Activated B cell treated with CpG ODN at 0.5 μM for 24 hours (primary cell): Measurements from ENCODE around the gene FBXW2. TPM values are rescaled to one million over a fixed set of nuclear protein-coding genes. Genes with fewer than 3 reads are reported as not detected.

Experiments used
- ATAC-seq: fragments of 200-7000 bp; cut with Tn5 transposase; one replicate; pipeline ENCODE4 v1.10.0; 2021; ENCODE audit warnings: low read depth, mild to moderate bottlenecking, moderate library complexity
- CTCF ChIA-PET: fragments of 350-600 bp; sonication (Branson Sonifier 250); formaldehyde crosslinking; loops from one replicate; lab custom pipeline; 2021; ENCODE audit warnings: antibody characterized with exemption; lab: Charles Lee
- POLR2A ChIA-PET: fragments of 350-600 bp; sonication (Branson Sonifier 250); formaldehyde crosslinking; loops from one replicate; lab custom pipeline; 2021; ENCODE audit warnings: antibody characterized with exemption; lab: Charles Lee
- DNase-seq: peaks from one replicate; pipeline ENCODE4 v3.0.0; 2022
- H3K27ac Mint-ChIP-seq: one replicate; pipeline ENCODE4 v1.8.0; 2020; ENCODE audit warnings: mixed read lengths
- H3K27me3 Mint-ChIP-seq: one replicate; pipeline ENCODE4 v1.8.0; 2021; ENCODE audit warnings: mixed read lengths
- H3K36me3 Mint-ChIP-seq: one replicate; pipeline ENCODE4 v1.8.0; 2021; ENCODE audit warnings: low read depth, mixed read lengths
- H3K4me1 Mint-ChIP-seq: one replicate; pipeline ENCODE4 v1.8.0; 2021; ENCODE audit warnings: mixed read lengths
- H3K4me3 Mint-ChIP-seq: one replicate; pipeline ENCODE4 v1.8.0; 2020; ENCODE audit warnings: mild to moderate bottlenecking, mixed read lengths
- H3K9me3 Mint-ChIP-seq: one replicate; pipeline ENCODE4 v1.8.0; 2020; ENCODE audit warnings: mixed read lengths
- intact Hi-C: fragments of 100-400 bp; cut with micrococcal nuclease; formaldehyde crosslinking; loops from one replicate; pipeline ENCODE4 v1.15.1; 2024
- total RNA-seq: library from RNA; stranded (reverse); gene quantifications from 2 replicates; pipeline ENCODE4 v1.2.3, GENCODE V29; 2022
- TF ChIP-seq, protein P1 (sequence below): fragments of 200-600 bp; IDR thresholded peaks from one replicate; pipeline ENCODE4 v1.8.0; 2022; ENCODE audit warnings: antibody characterized with exemption, mild to moderate bottlenecking

The FBXW2 gene
- total RNA-seq, 1 donor from 2014 or later, result 77.9 TPM

DNA sequence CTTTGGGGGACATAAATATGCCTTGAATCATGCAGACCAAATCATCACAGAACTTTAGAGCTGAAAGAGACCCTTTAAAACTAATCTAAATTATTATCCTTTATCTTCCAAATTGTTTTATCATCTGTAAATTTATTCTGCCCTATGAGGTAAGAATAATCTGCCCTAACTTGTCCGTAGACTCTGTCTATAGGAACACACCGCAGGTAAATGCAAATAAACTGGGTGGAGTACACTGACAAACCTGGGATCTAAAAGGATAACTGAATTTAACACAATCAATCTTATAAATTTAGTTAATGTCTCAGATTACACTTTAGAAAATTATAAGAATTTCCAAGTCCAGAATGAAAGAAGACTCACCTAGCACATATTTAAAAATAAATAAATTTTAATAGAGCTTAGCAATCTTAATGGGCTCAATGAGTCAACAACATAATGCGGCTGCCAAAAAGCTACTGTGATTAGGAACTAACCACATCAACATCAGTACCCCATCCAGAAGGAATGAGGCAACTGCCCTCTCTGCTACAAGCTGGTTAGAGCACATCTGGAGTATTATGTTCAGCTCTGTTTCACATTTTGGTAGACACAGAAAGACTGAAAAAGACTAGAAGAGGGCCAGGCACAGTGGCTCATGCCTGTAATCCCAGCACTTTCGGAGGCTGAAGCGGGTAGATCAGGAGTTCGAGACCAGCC, 84.5 kb downstream of the FBXW2 start:
- peaks cover 38% of the 10 kb centered on the region for H3K4me1 Mint-ChIP-seq
- ChIA-PET POLR2A (interaction anchor here (0.6 to 0.7 kb wide), 2 partner anchors 32 to 79 kb away, joined by 3 read pairs; no protein-coding TSS in a partner anchor), CTCF (interaction anchor here (1.3 kb wide), 1 partner anchor 89 kb away, joined by 3 read pairs; no protein-coding TSS in a partner anchor)
- H3K4me3 Mint-ChIP-seq, result no peak overlapping the region
- ATAC-seq, result no peak
- H3K27me3 Mint-ChIP-seq, result no peaks in the 10 kb centered on the region
- no peaks in the 10 kb centered on the region for H3K9me3 Mint-ChIP-seq
- H3K36me3 Mint-ChIP-seq, result peaks cover 7% of the 10 kb centered on the region
- intact Hi-C loops, result no loop called here
- DNase-seq, result no peak
- H3K27ac Mint-ChIP-seq, result no peak overlapping the region
- TF ChIP-seq, protein P1, sequence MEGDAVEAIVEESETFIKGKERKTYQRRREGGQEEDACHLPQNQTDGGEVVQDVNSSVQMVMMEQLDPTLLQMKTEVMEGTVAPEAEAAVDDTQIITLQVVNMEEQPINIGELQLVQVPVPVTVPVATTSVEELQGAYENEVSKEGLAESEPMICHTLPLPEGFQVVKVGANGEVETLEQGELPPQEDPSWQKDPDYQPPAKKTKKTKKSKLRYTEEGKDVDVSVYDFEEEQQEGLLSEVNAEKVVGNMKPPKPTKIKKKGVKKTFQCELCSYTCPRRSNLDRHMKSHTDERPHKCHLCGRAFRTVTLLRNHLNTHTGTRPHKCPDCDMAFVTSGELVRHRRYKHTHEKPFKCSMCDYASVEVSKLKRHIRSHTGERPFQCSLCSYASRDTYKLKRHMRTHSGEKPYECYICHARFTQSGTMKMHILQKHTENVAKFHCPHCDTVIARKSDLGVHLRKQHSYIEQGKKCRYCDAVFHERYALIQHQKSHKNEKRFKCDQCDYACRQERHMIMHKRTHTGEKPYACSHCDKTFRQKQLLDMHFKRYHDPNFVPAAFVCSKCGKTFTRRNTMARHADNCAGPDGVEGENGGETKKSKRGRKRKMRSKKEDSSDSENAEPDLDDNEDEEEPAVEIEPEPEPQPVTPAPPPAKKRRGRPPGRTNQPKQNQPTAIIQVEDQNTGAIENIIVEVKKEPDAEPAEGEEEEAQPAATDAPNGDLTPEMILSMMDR, result no peak

DNA sequence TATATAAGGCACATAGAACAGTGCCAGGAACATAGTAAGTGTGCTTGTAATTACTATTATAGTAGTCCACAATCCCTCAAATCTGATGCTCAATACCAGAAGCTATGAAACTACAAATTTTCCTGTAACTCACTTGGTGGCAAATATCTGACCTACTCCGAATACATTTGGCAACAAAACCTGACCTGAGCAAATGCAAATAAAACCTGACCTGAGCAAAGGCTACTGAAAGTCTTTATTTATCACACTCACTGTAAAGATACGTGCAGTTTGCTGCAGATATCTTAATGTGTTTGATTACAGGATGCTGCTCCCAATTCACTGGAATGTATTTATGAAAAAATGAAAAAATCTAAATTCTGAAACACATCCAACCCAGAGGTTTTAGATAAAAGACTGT, 86.0 kb downstream of the FBXW2 start:
- no peaks in the 10 kb centered on the region for H3K27me3 Mint-ChIP-seq
- peaks cover 2% of the 10 kb centered on the region for H3K36me3 Mint-ChIP-seq
- ChIA-PET POLR2A (no interaction called here), CTCF (no interaction called here)
- H3K9me3 Mint-ChIP-seq, result no peaks in the 10 kb centered on the region
- intact Hi-C loops, result no loop called here
- DNase-seq (no peak), ATAC-seq (no peak)
- H3K4me3 Mint-ChIP-seq, result no peak overlapping the region
- peaks cover 26% of the 10 kb centered on the region for H3K4me1 Mint-ChIP-seq
- no peak overlapping the region for H3K27ac Mint-ChIP-seq
- TF ChIP-seq, protein P1, result no peak

Other genes starting within 250 kb of the FBXW2 start
- 63.9 and 80.0 TPM in 2 replicates for gene CDK5RAP2, start 213.2 kb downstream of the FBXW2 start, total RNA-seq
- 8.5 and 9.0 TPM in 2 replicates for gene MEGF9, start 78.9 kb downstream of the FBXW2 start, total RNA-seq
- gene PSMD5, start 49.5 kb upstream of the FBXW2 start, total RNA-seq, result 34.8 and 38.9 TPM in 2 replicates
- gene PHF19, start 83.8 kb upstream of the FBXW2 start, total RNA-seq, result 50.2 and 55.3 TPM in 2 replicates
- 115 and 130 TPM in 2 replicates for gene TRAF1, start 133.4 kb upstream of the FBXW2 start, total RNA-seq